GM12892 (cell line): ENCODE measurements around the gene CPB2.

Source experiments
- DNase-seq: peaks from one replicate; pipeline ENCODE4 v3.0.0; 2011; ENCODE audit not compliant: insufficient read length
- FAIRE-seq: peaks from 2 replicates; lab custom pipeline; 2011; peaks lifted over from hg19 to GRCh38; lab: Jason Lieb, UNC
- POLR2A ChIP-seq: IDR thresholded peaks from 2 replicates; pipeline ENCODE4 v1.6.1; 2011; ENCODE audit warnings: low read depth, low read length, control low read depth
- POLR2AphosphoS5 ChIP-seq: IDR thresholded peaks from 2 replicates; pipeline ENCODE4 v1.6.1; 2011; ENCODE audit warnings: low read depth, low read length, control low read depth
- TAF1 ChIP-seq: IDR thresholded peaks from 2 replicates; pipeline ENCODE4 v1.6.1; 2011; ENCODE audit warnings: low read depth, mild to moderate bottlenecking, control low read depth, low read length, borderline replicate concordance

The CPB2 gene

GRCh38 chr13:46062185-46062584, 42.6 kb downstream of the CPB2 start:
- DNase-seq, result no peak
- no peak for FAIRE-seq

GRCh38 chr13:46059405-46059804, 45.4 kb downstream of the CPB2 start:
- no peak for TF ChIP-seq POLR2AphosphoS5
- DNase-seq (no peak), FAIRE-seq (no peak)

More at GRCh38 chr13:46062185-46062584, 42.6 kb downstream of the CPB2 start:
- no peak for TF ChIP-seq TAF1
- TF ChIP-seq POLR2A, result no peak
- TF ChIP-seq POLR2AphosphoS5, result no peak

- FAIRE-seq (peak; percentile 51), DNase-seq (no peak)
- TF ChIP-seq POLR2A (no peak), POLR2AphosphoS5 (no peak), TAF1 (no peak)
Observed at GRCh38 chr13:46058268-46058667, 46.6 kb downstream of the CPB2 start.

- FAIRE-seq, result peak; percentile 70
- TF ChIP-seq POLR2A (no peak), POLR2AphosphoS5 (no peak), TAF1 (no peak)
- no peak for DNase-seq
Observed at GRCh38 chr13:46057256-46058015, 47.4 kb downstream of the CPB2 start.

- DNase-seq (no peak), FAIRE-seq (no peak)
- TF ChIP-seq TAF1 (no peak), POLR2A (no peak), POLR2AphosphoS5 (no peak)
Observed at GRCh38 chr13:46053162-46054012, 51.4 kb downstream of the CPB2 start.

- peak; percentile 67 for DNase-seq
- peak; percentile 99 for FAIRE-seq
Observed at GRCh38 chr13:46052319-46053161, 52.3 kb downstream of the CPB2 start, which contains the start of gene ZC3H13. Gene ZC3H13 (minus strand): TSS chr13:46052746. CDS start chr13:46045507, 7,239 bp downstream.

GRCh38 chr13:46051968-46052318, 52.9 kb downstream of the CPB2 start:
- TF ChIP-seq TAF1 (no peak), POLR2A (no peak), POLR2AphosphoS5 (no peak)
- no peak for FAIRE-seq
- DNase-seq, result no peak

More at GRCh38 chr13:46052319-46053161, 52.3 kb downstream of the CPB2 start, which contains the start of gene ZC3H13:
- TF ChIP-seq TAF1 (peak; percentile 68; the same call in 1 of the 2 replicates), POLR2AphosphoS5 (peak; percentile 74; the same call in 1 of the 2 replicates), POLR2A (peak; percentile 84)

GRCh38 chr13:46050771-46051170, 54.1 kb downstream of the CPB2 start:
- FAIRE-seq, result no peak
- TF ChIP-seq TAF1 (no peak), POLR2A (no peak)
- DNase-seq, result no peak

GRCh38 chr13:46045424-46045823, 59.4 kb downstream of the CPB2 start:
- no peak for TF ChIP-seq POLR2A
- TF ChIP-seq POLR2AphosphoS5, result no peak
- no peak for TF ChIP-seq TAF1
- FAIRE-seq (no peak), DNase-seq (no peak)

- DNase-seq (no peak), FAIRE-seq (no peak)
- TF ChIP-seq TAF1 (no peak), POLR2A (no peak), POLR2AphosphoS5 (no peak)
Observed at GRCh38 chr13:46043647-46044046, 61.2 kb downstream of the CPB2 start.

GRCh38 chr13:46041419-46041839, 63.4 kb downstream of the CPB2 start:
- TF ChIP-seq TAF1 (no peak), POLR2A (no peak), POLR2AphosphoS5 (no peak)

More at GRCh38 chr13:46041419-46041839, 63.4 kb downstream of the CPB2 start:
- DNase-seq (no peak), FAIRE-seq (no peak)
